K562 (cell line): ENCODE results near the gene EIF2S3. TPM values are rescaled to one million over a fixed set of nuclear protein-coding genes. Genes with fewer than 3 reads are reported as not detected.
A peak's percentile ranks its signal among the peaks of the same experiment; 100 is the strongest.

Experiments used
- ATF1 ChIP-seq, 2 experiments: fragments of 450-650 bp in 1 of 2; IDR thresholded peaks; 2 replicates each; pipeline ENCODE4 v1.6.1; 2016; ENCODE audit warnings: missing compliant biosample characterization in 1 of 2, missing genetic modification characterization in 1 of 2
- BCL6 ChIP-seq: fragments of 250-450 bp; sonication (Bioruptor Pico); IDR thresholded peaks from 2 replicates; pipeline ENCODE4 v1.4.0; 2020
- DLX4 ChIP-seq: fragments of 250-450 bp; sonication (Bioruptor Pico); IDR thresholded peaks from 2 replicates; pipeline ENCODE4 v1.6.1; 2021; ENCODE audit warnings: mild to moderate bottlenecking
- HDAC1 ChIP-seq, 2 experiments: fragments of 450-650 bp; IDR thresholded peaks; 2 replicates each; pipeline ENCODE4 v1.6.1; 2016 to 2017; ENCODE audit warnings: inconsistent platforms in 1 of 2, mild to moderate bottlenecking in 1 of 2, moderate library complexity in 1 of 2
- IRF2 ChIP-seq: sonication (generic); formaldehyde crosslinking; IDR thresholded peaks from 2 replicates; pipeline ENCODE4 v1.8.1; 2022; ENCODE audit warnings: mild to moderate bottlenecking, missing genetic modification reagents
- KDM4B ChIP-seq, 2 experiments: fragments of 450-650 bp in 1 of 2; sonication (generic) in 1 of 2; IDR thresholded peaks; 2 replicates each; pipeline ENCODE4 v1.6.1; 2016 to 2017; ENCODE audit warnings: borderline replicate concordance in 2 of 2, antibody characterized with exemption in 1 of 2, low read depth in 1 of 2, mild to moderate bottlenecking in 1 of 2
- NR2C1 ChIP-seq, 2 experiments: fragments of 450-650 bp; IDR thresholded peaks; 2 replicates each; pipeline ENCODE4 v1.6.1; 2017; ENCODE audit warnings: mild to moderate bottlenecking in 2 of 2, antibody characterized with exemption in 1 of 2, inconsistent platforms in 1 of 2, missing compliant biosample characterization in 1 of 2, missing genetic modification characterization in 1 of 2
- NUFIP1 ChIP-seq: fragments of 450-650 bp; IDR thresholded peaks from 2 replicates; pipeline ENCODE4 v1.6.1; 2018; ENCODE audit not compliant: partially characterized antibody
- POLR2B ChIP-seq: fragments of 450-650 bp; IDR thresholded peaks from 2 replicates; pipeline ENCODE4 v1.6.1; 2018; ENCODE audit warnings: low read depth; ENCODE audit not compliant: partially characterized antibody
- PRDM10 ChIP-seq: fragments of 450-650 bp; IDR thresholded peaks from 2 replicates; pipeline ENCODE4 v1.6.1; 2018; ENCODE audit not compliant: partially characterized antibody
- SUPT5H ChIP-seq: fragments of 450-650 bp; IDR thresholded peaks from 2 replicates; pipeline ENCODE4 v1.6.1; 2016
- XRCC4 ChIP-seq: IDR thresholded peaks from one replicate; pipeline ENCODE4 v1.6.1; 2011; ENCODE audit not compliant: insufficient read depth, insufficient read length; ENCODE audit errors: extremely low read depth
- ZFP36 ChIP-seq: fragments of 150-350 bp; IDR thresholded peaks from 2 replicates; pipeline ENCODE4 v1.6.1; 2018; ENCODE audit warnings: low read length, low read depth; ENCODE audit not compliant: partially characterized antibody
- ZNF592 ChIP-seq: fragments of 450-650 bp; IDR thresholded peaks from 2 replicates; pipeline ENCODE4 v1.6.1; 2017; ENCODE audit warnings: antibody characterized with exemption, mild to moderate bottlenecking
- ZNF639 ChIP-seq, 2 experiments: fragments of 200-800 bp in 1 of 2; sonication (Bioruptor generic) in 1 of 2; sonication (generic) in 1 of 2; formaldehyde crosslinking in 1 of 2; IDR thresholded peaks in 1 of 2; conservative IDR thresholded peaks in 1 of 2; 2 replicates each; pipeline versions ENCODE4 v1.5.0 to v1.6.1; 2016 to 2020; ENCODE audit warnings: missing compliant biosample characterization in 1 of 2, missing genetic modification characterization in 1 of 2, missing genetic modification reagents in 1 of 2
- ZNF785 ChIP-seq: fragments of 250-450 bp; sonication (Bioruptor Pico); IDR thresholded peaks from 2 replicates; pipeline ENCODE4 v1.4.0; 2020; ENCODE audit warnings: mild to moderate bottlenecking
- polyA plus RNA-seq, 8 experiments: library from polyadenylated mRNA; depleted of rRNA in 4 of 8; stranded (reverse) in 5 of 8; unstranded in 3 of 8; fragments of >200 nt; fragmentation: Nextera tagmentation in 2 of 8; fragmentation: Illumina TruSeq in 1 of 8; extraction: Ambion mirVana in 2 of 8; extraction: Trizol in 1 of 8; gene quantifications; 2 replicates each; pipeline versions ENCODE4 v1.2.1 to v1.2.3, GENCODE V29; 2011 to 2014; ENCODE audit warnings: inconsistent platforms in 1 of 8, missing spikeins in 1 of 8
- total RNA-seq, 7 experiments: library from RNA; depleted of rRNA in 6 of 7; stranded (reverse); fragments of >200 nt in 6 of 7; fragmentation: Illumina TruSeq in 2 of 7; extraction: Trizol in 2 of 7; gene quantifications; 2 replicates each; pipeline versions ENCODE4 v1.2.1 to v1.2.3, GENCODE V29; 2011 to 2021; ENCODE audit warnings: low replicate concordance in 1 of 7

The EIF2S3 gene
- total and polyA plus RNA-seq, 9 of the 15 experiments (the other 6 are each of a cell fraction or from before 2014, with no cell fraction given), result 148 to 439 (median 275) TPM

GRCh38 chrX:24025741-24026403 lies 28.9 kb upstream of the EIF2S3 start (continued):
- no peak for TF ChIP-seq ATF1 (CRISPR knock-in tag; IDR thresholded peaks at IDR 0.05)
- peak; percentile 92 for TF ChIP-seq ATF1 (tag; IDR thresholded peaks at IDR 0.05)
- TF ChIP-seq ZFP36, result no peak
- TF ChIP-seq HDAC1 (IDR thresholded peaks at IDR 0.05), result no peak
- TF ChIP-seq PRDM10, result no peak
- peak; percentile 53 for TF ChIP-seq POLR2B
- TF ChIP-seq ZNF639 (CRISPR knock-in tag; conservative IDR thresholded peaks at IDR 0.05 in 1 of 2, IDR thresholded peaks at IDR 0.05 in 1 of 2), result peak in 1 of 2 experiments; percentile 88; a peak in 2 of 4 replicates
- no peak for TF ChIP-seq XRCC4
- TF ChIP-seq KDM4B (IDR thresholded peaks at IDR 0.05; ENCODE audit: borderline replicate concordance in 2 of 2, low read depth in 1 of 2), result 0 out of 4 replicates have a peak, but pooled peaks of 1 of the 2 experiments have one; percentile 2
- TF ChIP-seq SUPT5H, result 0 out of 2 replicates have a peak, but pooled peaks have one; percentile 33
- peak; percentile 14 for TF ChIP-seq NUFIP1
- TF ChIP-seq BCL6 (CRISPR knock-in tag), result no peak
- TF ChIP-seq NR2C1 (IDR thresholded peaks at IDR 0.05), result no peak
- TF ChIP-seq NR2C1 (tag; IDR thresholded peaks at IDR 0.05), result no peak
- TF ChIP-seq ZNF592, result 0 out of 2 replicates have a peak, but pooled peaks have one; percentile 50
- no peak for TF ChIP-seq DLX4 (CRISPR knock-in tag)
- TF ChIP-seq ZNF785 (CRISPR knock-in tag), result no peak
- no peak for TF ChIP-seq IRF2 (CRISPR knock-in tag)
